Fibroblast of skin of left biceps (primary cell): Measurements from ENCODE around the gene ZNF503.
"Not testable (repeated sequence)": the region's sequence is repeated elsewhere in the genome, so short reads cannot be mapped to it uniquely, and the experiment has no call there.

Source experiments
- DNase-seq, 2 experiments: peaks; one replicate each; pipeline ENCODE4 v3.0.0-alpha.2; 2013; ENCODE audit warnings: low read depth in 2 of 2

Gene ZNF503

DNA sequence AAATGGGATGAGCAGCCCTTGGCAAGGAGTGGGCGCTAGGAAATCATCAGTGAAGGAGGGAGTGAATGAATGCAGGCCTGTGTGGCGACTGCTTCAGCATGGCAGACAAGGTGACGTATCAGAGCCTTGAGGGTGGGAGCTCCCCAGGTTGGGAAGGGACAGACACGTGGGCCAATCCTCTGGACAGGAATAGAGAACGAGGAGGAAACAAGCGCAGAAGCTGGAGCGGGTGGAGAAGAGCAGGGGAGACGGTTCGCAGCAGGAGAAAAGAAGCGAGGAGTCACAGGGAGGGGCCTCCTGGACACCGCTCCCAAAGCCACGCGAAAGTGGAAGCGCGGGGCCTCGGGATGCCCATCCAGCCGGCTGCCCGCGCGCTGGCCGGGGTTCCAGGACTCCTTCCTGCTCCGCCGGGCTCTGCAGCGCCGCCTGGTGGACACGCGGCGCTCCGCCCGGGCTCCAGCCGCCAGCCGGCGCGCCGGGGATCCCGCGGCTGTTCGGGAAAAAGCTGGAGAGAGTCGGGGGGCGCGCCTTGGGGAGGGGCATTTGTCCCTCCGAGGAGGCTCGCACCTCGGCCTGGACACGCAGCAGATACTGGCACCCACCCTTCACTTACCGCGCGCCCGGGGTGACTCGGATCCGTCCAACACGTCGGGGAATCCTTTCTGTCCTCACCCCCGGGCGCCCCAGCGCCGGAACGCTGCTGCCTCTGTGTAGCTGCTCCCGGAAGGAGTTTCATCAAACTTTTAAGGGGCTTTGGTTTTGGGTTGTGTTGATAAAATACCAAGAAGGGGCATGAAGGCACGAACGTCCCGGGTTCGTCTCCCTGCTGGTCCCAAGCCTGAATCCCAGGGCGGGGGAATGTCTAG lies 6.3 kb downstream of the ZNF503 start:
- no peak for DNase-seq

DNA sequence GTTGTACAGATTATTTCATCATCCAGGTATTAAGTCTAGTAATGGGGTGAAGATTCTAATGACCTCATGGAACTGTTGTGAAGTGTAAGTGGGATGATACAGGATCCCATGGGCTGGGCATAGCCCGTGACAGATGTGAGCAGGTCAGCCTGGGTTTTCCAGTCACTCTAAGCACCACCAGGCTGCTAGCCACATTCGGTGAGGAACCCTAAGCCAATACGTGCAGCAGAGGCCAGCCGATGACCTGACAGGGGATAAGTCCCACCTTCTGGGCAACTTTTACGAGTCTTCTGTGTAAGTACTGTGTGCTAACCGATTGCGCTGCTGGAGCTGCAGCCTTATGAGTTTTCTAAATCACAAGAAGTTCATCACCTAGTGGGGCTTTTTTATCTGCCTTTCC lies 7.3 kb downstream of the ZNF503 start:
- DNase-seq, result no peak

- no peak for DNase-seq
Observed at GRCh38 chr10:75392744-75393143, 8.8 kb downstream of the ZNF503 start.

DNA sequence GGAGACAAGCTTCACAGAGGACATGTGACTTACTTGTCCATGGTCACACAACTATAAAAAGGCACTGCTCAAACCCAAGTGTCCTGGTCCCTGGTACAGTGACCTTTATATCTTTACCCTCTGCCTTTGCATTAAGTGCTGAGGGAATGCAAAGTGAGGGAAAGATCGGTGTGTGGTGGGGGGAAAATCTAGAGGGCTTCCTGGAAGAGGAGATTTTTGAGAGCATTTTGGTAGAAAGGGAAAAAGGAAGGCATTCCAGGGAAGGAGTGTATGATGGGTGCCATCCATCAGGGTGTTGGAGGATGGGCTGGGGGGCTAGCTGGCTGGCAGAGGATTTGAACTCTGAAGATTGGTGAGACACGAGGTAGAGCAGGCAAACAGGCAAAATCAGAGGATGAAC lies 9.3 kb downstream of the ZNF503 start:
- no peak for DNase-seq

DNA sequence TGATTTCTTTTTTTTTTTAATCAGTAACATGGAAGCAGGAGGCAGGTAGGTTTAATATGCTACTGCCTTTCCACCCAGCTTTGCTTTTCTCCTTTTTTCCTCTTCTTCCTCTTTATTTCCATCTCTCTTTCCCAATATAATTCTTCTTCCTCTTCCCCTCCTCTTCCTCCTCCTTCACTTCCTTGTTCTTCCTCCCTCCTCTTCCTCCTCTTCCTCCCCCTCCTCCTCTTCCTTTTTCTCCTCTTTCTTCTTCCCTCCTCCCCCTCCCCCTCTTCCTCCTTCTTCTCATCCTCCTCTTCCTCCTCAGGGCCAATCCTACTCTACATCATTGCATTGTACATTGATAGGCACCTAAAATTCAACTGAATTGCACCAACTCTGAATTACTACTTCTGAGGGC lies 11.4 kb downstream of the ZNF503 start:
- no peak for DNase-seq

DNA sequence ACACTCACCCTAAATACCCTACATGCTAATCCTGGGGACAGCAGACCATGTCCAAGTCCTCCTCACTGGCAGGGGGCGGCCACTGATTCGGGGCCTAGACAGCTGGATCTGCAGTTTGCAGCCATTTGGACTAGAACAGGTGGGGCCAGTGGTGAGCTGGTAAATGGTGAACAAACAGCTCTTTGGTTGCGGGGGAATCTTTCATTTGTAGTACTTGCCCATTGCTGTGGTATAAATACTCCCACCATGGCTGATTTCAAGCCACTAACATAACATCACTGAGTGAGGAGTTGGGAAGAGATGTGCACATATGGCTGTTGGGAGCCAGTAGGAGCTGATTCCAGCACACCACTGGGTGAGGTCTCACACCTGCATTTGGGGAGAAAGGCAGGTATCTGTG lies 13.5 kb downstream of the ZNF503 start:
- DNase-seq, result no peak

GRCh38 chr10:75386128-75386527 lies 15.4 kb downstream of the ZNF503 start:
- no peak for DNase-seq

GRCh38 chr10:75379817-75380216 lies 21.7 kb downstream of the ZNF503 start:
- no peak for DNase-seq

GRCh38 chr10:75379212-75379724 lies 22.3 kb downstream of the ZNF503 start:
- no peak for DNase-seq

- no peak for DNase-seq
Observed at GRCh38 chr10:75378379-75378778, 23.2 kb downstream of the ZNF503 start.

- no peak for DNase-seq
Observed at GRCh38 chr10:75377869-75378268, 23.7 kb downstream of the ZNF503 start.

- no peak for DNase-seq
Observed at GRCh38 chr10:75375838-75376237, 25.7 kb downstream of the ZNF503 start.

- DNase-seq, result no peak
Observed at GRCh38 chr10:75371010-75371409, 30.6 kb downstream of the ZNF503 start.

DNA sequence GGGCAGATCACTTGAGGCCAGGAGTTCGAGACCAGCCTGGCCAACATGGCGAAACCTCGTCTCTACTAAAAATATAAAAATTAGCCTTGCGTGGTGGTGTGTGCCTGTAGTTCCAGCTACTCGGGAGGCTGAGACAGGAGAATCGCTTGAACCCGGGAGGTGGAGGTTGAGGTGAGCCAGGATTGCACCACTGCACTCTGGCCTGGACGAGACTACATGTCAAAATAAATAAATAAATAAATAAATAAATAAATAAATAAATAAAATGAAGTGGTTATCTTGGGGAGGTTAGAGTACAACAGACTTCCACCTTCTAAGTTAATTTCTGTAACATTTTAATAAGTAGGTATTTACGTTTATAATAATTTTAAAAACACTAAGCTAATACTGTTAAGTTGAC lies 31.7 kb downstream of the ZNF503 start:
- not testable (repeated sequence) for DNase-seq

GRCh38 chr10:75367901-75368300 lies 33.7 kb downstream of the ZNF503 start:
- no peak for DNase-seq

- DNase-seq, result no peak
Observed at GRCh38 chr10:75367021-75367487, 34.5 kb downstream of the ZNF503 start.

GRCh38 chr10:75363431-75363830 lies 38.1 kb downstream of the ZNF503 start:
- DNase-seq, result no peak

DNA sequence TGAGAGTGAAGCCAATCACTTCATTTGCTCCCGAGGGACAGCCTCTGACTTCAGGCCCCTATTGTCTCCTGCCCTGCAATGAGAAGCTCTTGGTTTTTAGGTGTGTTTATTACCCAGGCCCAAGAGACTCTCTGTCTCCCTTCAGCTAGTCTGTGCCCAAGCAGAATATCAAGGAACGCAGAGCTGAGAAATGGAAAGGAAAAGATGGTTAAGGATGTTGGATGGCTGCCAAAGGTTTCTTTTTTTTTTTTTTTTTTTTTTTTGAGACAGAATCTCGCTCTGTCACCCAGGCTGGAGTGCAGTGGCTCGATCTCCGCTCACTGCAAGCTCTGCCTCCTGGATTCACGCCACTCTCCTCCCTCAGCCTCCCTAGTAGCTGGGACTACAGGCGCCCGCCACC lies 41.7 kb downstream of the ZNF503 start:
- not testable (repeated sequence) for DNase-seq

GRCh38 chr10:75358835-75359421 lies 42.6 kb downstream of the ZNF503 start:
- peak; percentile 68 to 70 for DNase-seq

- no peak for DNase-seq
Observed at GRCh38 chr10:75358132-75358531, 43.4 kb downstream of the ZNF503 start.

GRCh38 chr10:75357500-75357899 lies 44.1 kb downstream of the ZNF503 start:
- DNase-seq, result no peak

GRCh38 chr10:75356484-75356883 lies 45.1 kb downstream of the ZNF503 start:
- no peak for DNase-seq

DNA sequence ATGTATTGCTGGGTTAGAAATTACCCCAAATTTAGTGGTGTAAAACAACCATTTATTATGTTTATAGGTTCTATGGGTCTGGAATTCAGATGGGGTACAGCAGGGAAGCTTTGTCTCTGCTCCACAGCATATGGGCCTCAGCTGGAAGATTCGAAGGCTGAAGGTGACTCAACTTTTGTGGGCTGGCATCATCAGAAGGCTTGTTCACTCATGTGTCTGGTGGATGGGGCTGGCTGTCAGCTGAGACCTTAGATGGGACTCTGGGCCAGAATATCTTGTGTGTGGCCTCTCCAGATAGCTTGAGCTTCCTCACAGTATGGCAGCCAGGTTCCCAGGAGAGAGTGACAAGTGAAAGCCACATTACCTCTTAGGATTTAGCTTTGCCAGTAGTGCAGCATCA lies 45.9 kb downstream of the ZNF503 start:
- no peak for DNase-seq
